B cell (primary cell): Measurements from ENCODE around the gene VAPB. TPM values are rescaled to one million over a fixed set of nuclear protein-coding genes. Genes with fewer than 3 reads are reported as not detected.

Source experiments
- ATAC-seq: fragments of 200-7000 bp; cut with Tn5 transposase; one replicate; pipeline ENCODE4 v1.10.0; 2021; ENCODE audit warnings: low read depth, mild to moderate bottlenecking, moderate number of reproducible peaks, moderate library complexity
- CTCF ChIA-PET: fragments of 350-600 bp; sonication (Branson Sonifier 250); formaldehyde crosslinking; loops from one replicate; lab custom pipeline; 2021; ENCODE audit warnings: antibody characterized with exemption, inconsistent platforms; lab: Charles Lee
- POLR2A ChIA-PET: fragments of 350-600 bp; sonication (Branson Sonifier 250); formaldehyde crosslinking; loops from one replicate; lab custom pipeline; 2021; ENCODE audit warnings: antibody characterized with exemption; lab: Charles Lee
- DNase-seq: peaks from one replicate; pipeline ENCODE4 v3.0.0; 2013
- H2AFZ ChIP-seq: 2 replicates; pipeline ENCODE4 v1.6.1; 2012; ENCODE audit warnings: mild to moderate bottlenecking, low read depth, low read length; ENCODE audit not compliant: insufficient read depth, poor library complexity, severe bottlenecking
- H3K27ac ChIP-seq, 2 donors: 1 replicate in 1 of 2; 2 replicates in 1 of 2; pipeline ENCODE4 v1.5.1; 2012 to 2013; ENCODE audit warnings: low read length in 2 of 2, mild to moderate bottlenecking in 2 of 2, moderate library complexity in 1 of 2
- H3K27me3 ChIP-seq, 4 experiments: fragments of 200-600 bp in 1 of 4; sonication (generic) in 1 of 4; replicated peaks in 1 of 4; 1 replicate in 2 of 4; 2 replicates in 2 of 4; pipeline versions ENCODE4 v1.6.1 to v1.7.0; 2013 to 2016; ENCODE audit warnings: low read length in 3 of 4, mild to moderate bottlenecking in 2 of 4, mixed read lengths in 1 of 4, moderate library complexity in 1 of 4; ENCODE audit not compliant: insufficient read depth in 4 of 4, control insufficient read depth in 3 of 4; ENCODE audit errors: control extremely low read depth in 1 of 4
- H3K36me3 ChIP-seq, 2 experiments: replicated peaks in 1 of 2; 1 replicate in 1 of 2; 2 replicates in 1 of 2; pipeline versions ENCODE4 v1.6.1 to v1.7.1; 2013; ENCODE audit warnings: low read length in 1 of 2; ENCODE audit not compliant: insufficient read depth in 2 of 2, control insufficient read depth in 1 of 2; ENCODE audit errors: control extremely low read depth in 1 of 2, extremely low read depth in 1 of 2
- H3K4me1 ChIP-seq, 2 donors: fragments of 200-600 bp in 1 of 2; sonication (generic) in 1 of 2; 1 replicate in 1 of 2; 2 replicates in 1 of 2; pipeline versions ENCODE4 v1.5.1 to v1.6.1; 2013 to 2017; ENCODE audit warnings: low read length in 2 of 2; ENCODE audit not compliant: control insufficient read depth in 2 of 2, insufficient read depth in 2 of 2
- H3K4me2 ChIP-seq: replicated peaks from 2 replicates; pipeline ENCODE3; 2012; ENCODE audit warnings: mild to moderate bottlenecking, low read depth, low read length; ENCODE audit not compliant: poor library complexity, severe bottlenecking
- H3K4me3 ChIP-seq, 5 experiments: fragments of 200-600 bp in 1 of 5; sonication (generic) in 1 of 5; 1 replicate in 3 of 5; 2 replicates in 2 of 5; pipeline versions ENCODE4 v1.5.1 to v1.7.0; 2011 to 2016; ENCODE audit warnings: low read length in 4 of 5, mild to moderate bottlenecking in 4 of 5, low read depth in 2 of 5, control low read depth in 1 of 5, moderate library complexity in 1 of 5; ENCODE audit not compliant: insufficient read depth in 1 of 5; ENCODE audit errors: control extremely low read depth in 1 of 5, extremely low read depth in 1 of 5
- H3K79me2 ChIP-seq: fragments of 200-600 bp; sonication (generic); one replicate; pipeline ENCODE4 v1.6.0; 2016; ENCODE audit warnings: low read length; ENCODE audit not compliant: control insufficient read depth, insufficient read depth
- H3K9ac ChIP-seq: fragments of 200-600 bp; sonication (generic); 2 replicates; pipeline ENCODE4 v1.6.1; 2017; ENCODE audit warnings: mild to moderate bottlenecking, low read length, moderate library complexity
- H3K9me3 ChIP-seq, 3 donors: one replicate each; pipeline versions ENCODE4 v1.6.1 to v1.7.1; 2013; ENCODE audit warnings: low read length in 2 of 3; ENCODE audit not compliant: control insufficient read depth in 2 of 3, insufficient read depth in 1 of 3; ENCODE audit errors: control extremely low read depth in 1 of 3
- H4K20me1 ChIP-seq: 2 replicates; pipeline ENCODE4 v1.6.0; 2012; ENCODE audit warnings: mild to moderate bottlenecking, low read length; ENCODE audit not compliant: insufficient read depth, control insufficient read depth, poor library complexity, severe bottlenecking
- H3K27ac Mint-ChIP-seq: one replicate; pipeline ENCODE4 v1.8.0; 2021; ENCODE audit warnings: mixed read lengths
- H3K27me3 Mint-ChIP-seq: one replicate; pipeline ENCODE4 v1.8.0; 2021; ENCODE audit warnings: mixed read lengths
- H3K4me1 Mint-ChIP-seq: one replicate; pipeline ENCODE4 v1.8.0; 2021; ENCODE audit warnings: mixed read lengths
- H3K4me3 Mint-ChIP-seq: one replicate; pipeline ENCODE4 v1.8.0; 2021; ENCODE audit warnings: mixed read lengths
- H3K9me3 Mint-ChIP-seq: one replicate; pipeline ENCODE4 v1.8.0; 2022; ENCODE audit warnings: mixed read lengths; ENCODE audit not compliant: insufficient read depth
- CTCF ChIP-seq: fragments of 200-600 bp; IDR thresholded peaks from one replicate; pipeline ENCODE4 v1.8.0; 2022; ENCODE audit warnings: antibody characterized with exemption, mild to moderate bottlenecking
- EZH2 ChIP-seq: IDR thresholded peaks from 2 replicates; pipeline ENCODE4 v1.6.1; 2012; ENCODE audit warnings: borderline replicate concordance, low read depth, mild to moderate bottlenecking, moderate library complexity, low read length; ENCODE audit not compliant: insufficient read depth, poor library complexity, severe bottlenecking
- WGBS: methylation state at CpG from one replicate; pipeline ENCODE4 v1.1.5; 2013; ENCODE audit warnings: missing lambda C conversion rate; ENCODE audit not compliant: insufficient coverage; 5-methylcytosine and 5-hydroxymethylcytosine counted together
- intact Hi-C: fragments of 100-400 bp; cut with micrococcal nuclease; formaldehyde crosslinking; loops from one replicate; pipeline ENCODE4 v1.10.0; 2022
- polyA plus RNA-seq: library from polyadenylated mRNA; depleted of rRNA; stranded (reverse); fragments of >200 nt; gene quantifications from 2 replicates; pipeline ENCODE4 v1.2.3, GENCODE V29; 2012
- total RNA-seq, 2 donors: library from RNA; stranded (reverse); fragments of 120-200 nt in 1 of 2; gene quantifications; 1 replicate in 1 of 2; 2 replicates in 1 of 2; pipeline versions ENCODE4 v1.2.3 to v1.2.4, GENCODE V29; 2013 to 2022

The VAPB gene
- total and polyA plus RNA-seq, 2 donors (not counting 1 experiment from before 2014, with no cell fraction given) = 19.5 to 26.4 TPM

GRCh38 chr20:58472273-58473018 is 83.4 kb downstream of the VAPB start:
- H3K27me3 ChIP-seq = no peaks in the 10 kb centered on the region
- H2AFZ ChIP-seq = no peak overlapping the region
- WGBS = 95% methylated on average over 19 of the region's 20 CpGs
- TF ChIP-seq CTCF (no peak), EZH2 (no peak)
- no peaks in the 10 kb centered on the region for H3K36me3 ChIP-seq
- peaks cover 3% of the 10 kb centered on the region for H3K9me3 Mint-ChIP-seq
- no peaks in the 10 kb centered on the region for H3K4me1 Mint-ChIP-seq
- H3K27ac ChIP-seq = no peak overlapping the region
- CTCF ChIA-PET = no interaction called here
- H3K4me1 ChIP-seq = no peaks in the 10 kb centered on the region
- peaks cover 3% of the 10 kb centered on the region for H3K27me3 Mint-ChIP-seq
- H3K4me3 ChIP-seq = no peak overlapping the region
- H4K20me1 ChIP-seq = no peaks in the 10 kb centered on the region
- DNase-seq (no peak), ATAC-seq (no peak)
- POLR2A ChIA-PET = no interaction called here
- H3K79me2 ChIP-seq = no peaks in the 10 kb centered on the region
- no peak overlapping the region for H3K4me2 ChIP-seq
- H3K27ac Mint-ChIP-seq = no peak overlapping the region
- H3K9me3 ChIP-seq = peaks cover 0 to 5% (median 0%) of the 10 kb centered on the region in 3 donors
- no peak overlapping the region for H3K4me3 Mint-ChIP-seq
- intact Hi-C loops = no loop called here
- H3K9ac ChIP-seq = no peak overlapping the region
